Measurements from ENCODE around the gene E2F2. TPM values are rescaled to one million over a fixed set of nuclear protein-coding genes. Genes with fewer than 3 reads are reported as not detected.

E2F2 gene
- total RNA-seq, 1 donor: under 0.01 TPM

DNA sequence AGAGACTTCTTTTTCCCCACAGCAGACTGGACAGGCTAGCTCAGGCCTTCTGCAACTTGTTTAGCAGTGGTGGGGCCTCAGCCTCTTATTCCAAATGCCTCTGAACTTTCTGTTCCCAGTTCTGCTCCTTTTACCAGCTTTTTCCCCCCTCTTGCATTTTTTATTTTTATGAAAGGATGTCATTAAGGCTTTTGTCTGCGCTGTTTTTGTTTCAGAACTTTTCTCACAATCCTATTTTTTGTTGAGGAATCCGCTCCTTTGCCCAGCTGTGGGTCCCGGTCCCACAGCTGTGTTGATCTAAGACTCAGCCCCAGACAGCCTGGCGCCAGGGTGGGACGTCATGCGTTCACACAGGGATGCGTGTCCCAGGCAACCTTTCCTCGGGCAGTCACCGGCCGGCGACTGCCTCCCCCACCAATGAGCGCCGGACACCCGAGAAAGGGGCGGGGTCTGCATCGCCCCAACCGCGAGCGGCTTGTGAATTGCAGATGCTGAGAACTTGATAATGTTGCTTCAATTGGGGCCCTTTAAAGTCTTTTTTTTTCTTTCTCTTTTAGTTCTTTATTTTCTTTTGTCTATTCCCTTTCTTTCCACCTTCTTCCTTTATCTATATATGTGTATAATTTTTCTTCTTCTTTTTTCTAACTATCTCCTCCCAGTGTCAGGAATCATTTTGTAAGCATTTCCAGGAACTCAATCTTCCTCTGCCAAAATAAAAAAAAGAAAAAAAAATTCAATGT lies 31.3 kb upstream of the E2F2 start:
- Histone ChIP-seq H3K36me3 (ENCODE audit: insufficient read depth, low read length) (peaks cover 10% of the 10 kb centered on the region), H2AFZ (ENCODE audit: low read length) (no peak overlapping the region), H3K4me1 (ENCODE audit: insufficient read depth, low read length) (peaks cover 49% of the 10 kb centered on the region), H3K79me2 (ENCODE audit: insufficient read depth, low read length) (peaks cover 19% of the 10 kb centered on the region), H3K4me2 (ENCODE audit: insufficient read depth, low read length) (peak overlapping the region; percentile 95), H3K27ac (ENCODE audit: low read depth, low read length) (peak overlapping the region; percentile 97), H3K27me3 (ENCODE audit: insufficient read depth, low read length) (no peaks in the 10 kb centered on the region), H3K4me3 (ENCODE audit: insufficient read depth, low read length) (peak overlapping the region; percentile 15), H3K9me3 (ENCODE audit: low read depth, low read length) (no peaks in the 10 kb centered on the region), H4K20me1 (ENCODE audit: insufficient read depth, low read length) (peaks cover 16% of the 10 kb centered on the region)
- TF ChIP-seq, protein P1, sequence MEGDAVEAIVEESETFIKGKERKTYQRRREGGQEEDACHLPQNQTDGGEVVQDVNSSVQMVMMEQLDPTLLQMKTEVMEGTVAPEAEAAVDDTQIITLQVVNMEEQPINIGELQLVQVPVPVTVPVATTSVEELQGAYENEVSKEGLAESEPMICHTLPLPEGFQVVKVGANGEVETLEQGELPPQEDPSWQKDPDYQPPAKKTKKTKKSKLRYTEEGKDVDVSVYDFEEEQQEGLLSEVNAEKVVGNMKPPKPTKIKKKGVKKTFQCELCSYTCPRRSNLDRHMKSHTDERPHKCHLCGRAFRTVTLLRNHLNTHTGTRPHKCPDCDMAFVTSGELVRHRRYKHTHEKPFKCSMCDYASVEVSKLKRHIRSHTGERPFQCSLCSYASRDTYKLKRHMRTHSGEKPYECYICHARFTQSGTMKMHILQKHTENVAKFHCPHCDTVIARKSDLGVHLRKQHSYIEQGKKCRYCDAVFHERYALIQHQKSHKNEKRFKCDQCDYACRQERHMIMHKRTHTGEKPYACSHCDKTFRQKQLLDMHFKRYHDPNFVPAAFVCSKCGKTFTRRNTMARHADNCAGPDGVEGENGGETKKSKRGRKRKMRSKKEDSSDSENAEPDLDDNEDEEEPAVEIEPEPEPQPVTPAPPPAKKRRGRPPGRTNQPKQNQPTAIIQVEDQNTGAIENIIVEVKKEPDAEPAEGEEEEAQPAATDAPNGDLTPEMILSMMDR (IDR thresholded peaks at IDR 0.05; ENCODE audit: extremely low read depth, low read depth, low read length): no peak
- DNase-seq (ENCODE audit: insufficient read length, low spot score, missing footprints): peak; percentile 98

DNA sequence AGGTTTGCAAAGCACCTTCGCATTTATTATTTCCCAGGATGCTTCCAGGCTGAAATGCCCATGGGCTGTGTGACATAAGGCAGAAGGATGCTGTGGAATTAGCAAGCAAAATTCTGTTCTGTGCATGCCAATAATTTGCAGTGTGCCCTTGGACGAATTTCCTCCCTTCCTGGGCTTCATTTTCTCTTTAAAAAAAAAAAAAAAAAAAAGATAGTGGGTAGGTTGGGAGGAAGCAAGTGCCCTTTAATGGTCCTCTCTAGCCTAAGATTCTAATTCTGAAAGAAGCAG lies 30.7 kb upstream of the E2F2 start:
- peaks cover 20% of the 10 kb centered on the region for H4K20me1 ChIP-seq (ENCODE audit: insufficient read depth, low read length)
- peak overlapping the region; percentile 97 for H3K27ac ChIP-seq (ENCODE audit: low read depth, low read length)
- H3K9me3 ChIP-seq (ENCODE audit: low read depth, low read length): no peaks in the 10 kb centered on the region
- DNase-seq (ENCODE audit: insufficient read length, low spot score, missing footprints): no peak
- TF ChIP-seq, protein P1 (IDR thresholded peaks at IDR 0.05; ENCODE audit: extremely low read depth, low read depth, low read length): no peak
- peaks cover 55% of the 10 kb centered on the region for H3K4me1 ChIP-seq (ENCODE audit: insufficient read depth, low read length)
- H3K4me3 ChIP-seq (ENCODE audit: insufficient read depth, low read length): peak overlapping the region; percentile 43
- peaks cover 24% of the 10 kb centered on the region for H3K79me2 ChIP-seq (ENCODE audit: insufficient read depth, low read length)
- peak overlapping the region; percentile 95 for H3K4me2 ChIP-seq (ENCODE audit: insufficient read depth, low read length)
- H2AFZ ChIP-seq (ENCODE audit: low read length): no peak overlapping the region
- H3K27me3 ChIP-seq (ENCODE audit: insufficient read depth, low read length): no peaks in the 10 kb centered on the region
- peaks cover 10% of the 10 kb centered on the region for H3K36me3 ChIP-seq (ENCODE audit: insufficient read depth, low read length)

DNA sequence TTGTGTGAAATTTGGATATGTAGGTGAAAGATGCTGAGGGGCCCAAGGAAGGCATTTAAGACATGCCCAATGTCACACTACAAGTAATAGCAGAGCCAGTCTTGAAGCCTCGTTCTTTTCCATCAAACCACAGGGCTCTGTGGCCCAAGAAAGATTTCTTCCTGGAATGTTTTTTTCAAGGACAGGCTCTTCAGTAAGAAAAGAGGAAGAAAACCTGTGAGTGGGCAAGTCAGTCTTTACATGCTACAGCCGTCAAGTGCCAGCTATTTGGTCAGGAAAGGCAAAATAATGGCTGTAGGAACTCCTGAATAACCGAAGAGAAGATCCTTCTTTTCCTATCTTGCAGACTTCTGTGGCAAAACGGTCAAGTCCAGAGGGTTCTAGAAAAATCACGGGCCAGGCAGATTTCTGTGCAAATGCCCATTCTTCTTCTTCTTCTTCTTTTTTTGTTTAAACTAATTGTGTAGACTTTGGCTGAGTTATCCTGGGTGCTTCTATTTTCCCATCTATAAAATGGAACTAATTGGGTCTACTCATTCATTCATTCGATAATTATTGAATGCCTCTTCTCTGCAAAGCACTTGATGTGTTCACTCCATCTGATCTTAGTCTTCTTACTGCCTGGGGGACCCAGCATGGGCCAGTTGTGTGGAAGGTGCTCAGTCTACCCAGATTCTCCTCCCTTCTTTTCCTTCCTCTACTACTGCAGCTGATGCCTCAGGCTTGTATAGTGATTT lies 30.2 kb upstream of the E2F2 start:
- no peak for DNase-seq (ENCODE audit: insufficient read length, low spot score, missing footprints)
- Histone ChIP-seq H3K4me1 (ENCODE audit: insufficient read depth, low read length) (peaks cover 60% of the 10 kb centered on the region), H3K4me3 (ENCODE audit: insufficient read depth, low read length) (peak overlapping the region; percentile 43), H3K36me3 (ENCODE audit: insufficient read depth, low read length) (peaks cover 10% of the 10 kb centered on the region), H3K9me3 (ENCODE audit: low read depth, low read length) (no peaks in the 10 kb centered on the region), H4K20me1 (ENCODE audit: insufficient read depth, low read length) (peaks cover 20% of the 10 kb centered on the region), H3K27me3 (ENCODE audit: insufficient read depth, low read length) (no peaks in the 10 kb centered on the region), H2AFZ (ENCODE audit: low read length) (peak overlapping the region; percentile 26), H3K27ac (ENCODE audit: low read depth, low read length) (peak overlapping the region; percentile 97), H3K4me2 (ENCODE audit: insufficient read depth, low read length) (peak overlapping the region; percentile 95), H3K79me2 (ENCODE audit: insufficient read depth, low read length) (peaks cover 24% of the 10 kb centered on the region)
- TF ChIP-seq, protein P1 (IDR thresholded peaks at IDR 0.05; ENCODE audit: extremely low read depth, low read depth, low read length): no peak

All from osteoblast (primary cell).